Keratinocyte (primary cell): ENCODE measurements around the gene TXN2. TPM values are rescaled to one million over a fixed set of nuclear protein-coding genes. Genes with fewer than 3 reads are reported as not detected.
A peak's percentile ranks its signal among the peaks of the same experiment; 100 is the strongest.

ENCODE experiments used
- DNase-seq: peaks from one replicate; pipeline ENCODE4 v3.0.0-alpha.2; 2011; ENCODE audit warnings: low read depth, missing footprints, low spot score
- FAIRE-seq: peaks from 2 replicates; lab custom pipeline; 2011; peaks lifted over from hg19 to GRCh38; lab: Jason Lieb, UNC
- H2AFZ ChIP-seq: 2 replicates; pipeline ENCODE4 v1.6.0; 2012; ENCODE audit warnings: low read length, control low read depth, inconsistent platforms; ENCODE audit not compliant: control insufficient read depth
- H3K27ac ChIP-seq: 2 replicates; pipeline ENCODE4 v1.5.1; 2011; ENCODE audit warnings: low read length; ENCODE audit not compliant: control insufficient read depth, insufficient read depth
- H3K27me3 ChIP-seq: 3 replicates; pipeline ENCODE4 v1.6.0; 2011; ENCODE audit warnings: low read length; ENCODE audit not compliant: control insufficient read depth, insufficient read depth; ENCODE audit errors: extremely low read depth
- H3K36me3 ChIP-seq, 2 experiments: 2 replicates in 1 of 2; 3 replicates in 1 of 2; pipeline ENCODE4 v1.5.1; 2011; ENCODE audit warnings: low read length in 2 of 2, mild to moderate bottlenecking in 1 of 2; ENCODE audit not compliant: control insufficient read depth in 2 of 2, insufficient read depth in 2 of 2; ENCODE audit errors: extremely low read depth in 1 of 2
- H3K4me1 ChIP-seq: 3 replicates; pipeline ENCODE4 v1.5.1; 2011; ENCODE audit warnings: low read length; ENCODE audit not compliant: control insufficient read depth, insufficient read depth; ENCODE audit errors: extremely low read depth
- H3K4me2 ChIP-seq: 3 replicates; pipeline ENCODE4 v1.6.0; 2011; ENCODE audit warnings: low read depth, low read length; ENCODE audit not compliant: control insufficient read depth, insufficient read depth; ENCODE audit errors: extremely low read depth
- H3K4me3 ChIP-seq, 3 experiments: fragments of 200-600 bp in 1 of 3; sonication (generic) in 1 of 3; 2 replicates in 2 of 3; 3 replicates in 1 of 3; pipeline ENCODE4 v1.5.1; 2011 to 2016; ENCODE audit warnings: low read length in 3 of 3, mild to moderate bottlenecking in 3 of 3, control low read depth in 2 of 3, inconsistent platforms in 1 of 3, low read depth in 1 of 3, mixed read lengths in 1 of 3, mixed run types in 1 of 3, moderate library complexity in 1 of 3; ENCODE audit not compliant: control insufficient read depth in 2 of 3, insufficient read depth in 2 of 3; ENCODE audit errors: extremely low read depth in 1 of 3
- H3K79me2 ChIP-seq: 2 replicates; pipeline ENCODE4 v1.6.0; 2012; ENCODE audit warnings: low read length; ENCODE audit not compliant: control insufficient read depth, insufficient read depth
- H3K9ac ChIP-seq: 3 replicates; pipeline ENCODE4 v1.6.0; 2011; ENCODE audit warnings: low read length; ENCODE audit not compliant: control insufficient read depth, insufficient read depth; ENCODE audit errors: extremely low read depth
- H3K9me1 ChIP-seq: 3 replicates; pipeline ENCODE4 v1.6.0; 2011; ENCODE audit warnings: low read length; ENCODE audit not compliant: control insufficient read depth, insufficient read depth; ENCODE audit errors: extremely low read depth
- H3K9me3 ChIP-seq: 2 replicates; pipeline ENCODE4 v1.5.1; 2012; ENCODE audit warnings: low read depth, low read length; ENCODE audit not compliant: control insufficient read depth
- H4K20me1 ChIP-seq: 3 replicates; pipeline ENCODE4 v1.6.0; 2011; ENCODE audit warnings: low read length; ENCODE audit not compliant: control insufficient read depth, insufficient read depth; ENCODE audit errors: extremely low read depth
- EZH2 ChIP-seq: IDR thresholded peaks from one replicate; pipeline ENCODE4 v1.6.1; 2012; ENCODE audit warnings: inconsistent platforms, mild to moderate bottlenecking, low read length, moderate library complexity
- dilution Hi-C: fragments of 300-500 bp; cut with MboI; formaldehyde crosslinking; loops from one replicate; pipeline ENCODE4 v1.7.0; 2020; ENCODE audit warnings: low sequenced_read_pairs; ENCODE audit not compliant: extremely low pct_ligation_motif_present
- polyA plus RNA-seq, 5 experiments: library from polyadenylated mRNA; depleted of rRNA in 3 of 5; stranded (reverse) in 3 of 5; stranded (forward) in 1 of 5; unstranded in 1 of 5; fragments of >200 nt; gene quantifications; 1 replicate in 1 of 5; 2 replicates in 3 of 5; 3 replicates in 1 of 5; pipeline versions ENCODE4 v1.2.1 to v1.2.3, GENCODE V29; 2011 to 2012; ENCODE audit warnings: missing spikeins in 2 of 5, low read depth in 1 of 5, low replicate concordance in 1 of 5
- TF ChIP-seq, protein P1 (sequence below), 3 experiments: IDR thresholded peaks in 1 of 3; conservative IDR thresholded peaks in 1 of 3; optimal IDR thresholded peaks in 1 of 3; 2 replicates in 2 of 3; 3 replicates in 1 of 3; pipeline versions ENCODE3 to v1.5.1; 2011; ENCODE audit warnings: low read length in 3 of 3, mild to moderate bottlenecking in 3 of 3, moderate library complexity in 2 of 3, control low read depth in 1 of 3, inconsistent platforms in 1 of 3; ENCODE audit not compliant: insufficient read depth in 2 of 3; ENCODE audit errors: extremely low read depth in 1 of 3

TXN2 gene
- polyA plus RNA-seq, 1 donor (not counting 4 experiments of a cell fraction or from before 2014, with no cell fraction given) = 95.9 TPM

DNA sequence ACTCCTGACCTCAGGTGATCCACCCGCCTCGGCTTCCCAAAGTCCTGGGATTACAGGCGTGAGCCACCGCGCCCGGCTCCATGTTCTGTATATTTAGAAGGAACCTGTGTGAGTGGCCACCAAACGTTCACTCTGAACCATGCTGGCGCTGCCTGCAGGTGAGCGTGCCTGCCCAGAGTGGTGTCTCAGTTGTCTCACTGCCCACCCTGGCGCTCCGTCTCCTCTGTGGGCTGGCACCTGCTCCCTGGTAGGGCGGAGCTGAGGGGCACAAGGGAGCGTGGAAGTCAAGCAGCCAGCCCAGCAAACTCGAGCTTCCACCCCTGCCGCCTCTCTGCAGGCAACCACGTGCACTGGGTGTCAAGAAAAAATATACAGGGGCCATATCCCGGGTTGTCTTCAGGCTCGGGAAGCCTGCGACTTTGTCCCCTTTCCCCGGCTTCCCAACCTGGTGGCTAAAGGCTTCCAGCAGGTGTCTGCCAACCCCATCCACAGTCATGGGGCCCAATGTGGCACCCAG, 16.7 kb downstream of the TXN2 start:
- H4K20me1 ChIP-seq = no peaks in the 10 kb centered on the region
- H3K9me1 ChIP-seq = peaks cover 4% of the 10 kb centered on the region
- peak overlapping the region in 1 of 3 experiments; percentile 1 for H3K4me3 ChIP-seq
- H3K4me2 ChIP-seq = peak overlapping the region; percentile 28
- H3K9me3 ChIP-seq = no peaks in the 10 kb centered on the region
- peak overlapping the region; percentile 63 for H3K27ac ChIP-seq
- H2AFZ ChIP-seq = no peak overlapping the region
- peaks cover 60% of the 10 kb centered on the region for H3K4me1 ChIP-seq
- no peaks in the 10 kb centered on the region for H3K36me3 ChIP-seq
- dilution Hi-C loops = no loop called here
- DNase-seq (no peak), FAIRE-seq (no peak)
- peak overlapping the region; percentile 59 for H3K9ac ChIP-seq
- H3K27me3 ChIP-seq = no peaks in the 10 kb centered on the region
- H3K79me2 ChIP-seq = peaks cover 12% of the 10 kb centered on the region
- TF ChIP-seq EZH2 = no peak
- TF ChIP-seq, protein P1, sequence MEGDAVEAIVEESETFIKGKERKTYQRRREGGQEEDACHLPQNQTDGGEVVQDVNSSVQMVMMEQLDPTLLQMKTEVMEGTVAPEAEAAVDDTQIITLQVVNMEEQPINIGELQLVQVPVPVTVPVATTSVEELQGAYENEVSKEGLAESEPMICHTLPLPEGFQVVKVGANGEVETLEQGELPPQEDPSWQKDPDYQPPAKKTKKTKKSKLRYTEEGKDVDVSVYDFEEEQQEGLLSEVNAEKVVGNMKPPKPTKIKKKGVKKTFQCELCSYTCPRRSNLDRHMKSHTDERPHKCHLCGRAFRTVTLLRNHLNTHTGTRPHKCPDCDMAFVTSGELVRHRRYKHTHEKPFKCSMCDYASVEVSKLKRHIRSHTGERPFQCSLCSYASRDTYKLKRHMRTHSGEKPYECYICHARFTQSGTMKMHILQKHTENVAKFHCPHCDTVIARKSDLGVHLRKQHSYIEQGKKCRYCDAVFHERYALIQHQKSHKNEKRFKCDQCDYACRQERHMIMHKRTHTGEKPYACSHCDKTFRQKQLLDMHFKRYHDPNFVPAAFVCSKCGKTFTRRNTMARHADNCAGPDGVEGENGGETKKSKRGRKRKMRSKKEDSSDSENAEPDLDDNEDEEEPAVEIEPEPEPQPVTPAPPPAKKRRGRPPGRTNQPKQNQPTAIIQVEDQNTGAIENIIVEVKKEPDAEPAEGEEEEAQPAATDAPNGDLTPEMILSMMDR (optimal IDR thresholded peaks at IDR 0.05 in 1 of 3, IDR thresholded peaks at IDR 0.05 in 1 of 3, conservative IDR thresholded peaks at IDR 0.05 in 1 of 3; ENCODE audit: extremely low read depth in 1 of 3, insufficient read depth in 2 of 3, low read length in 3 of 3) = no peak

DNA sequence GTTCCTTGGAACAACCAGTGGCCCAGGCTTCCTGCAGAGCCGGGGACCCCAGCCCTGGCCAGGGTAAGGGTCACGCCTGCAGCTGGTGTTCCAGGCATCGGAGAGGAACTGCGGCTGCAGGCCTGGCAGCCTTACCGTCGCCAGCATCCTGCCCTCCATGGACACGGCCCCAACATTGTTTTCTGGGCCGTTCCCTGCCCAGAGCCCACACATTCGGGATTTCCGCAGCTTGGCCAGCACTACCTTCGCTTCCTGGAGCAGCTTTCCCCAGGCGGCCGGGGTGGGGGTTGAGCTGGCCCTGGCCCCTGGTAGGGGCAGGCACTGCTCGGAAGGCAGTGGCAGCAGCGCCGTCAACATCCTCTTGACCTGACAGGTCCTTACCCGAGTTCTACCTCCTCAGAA, 17.7 kb downstream of the TXN2 start:
- Histone ChIP-seq H3K27ac (no peak overlapping the region), H3K9me3 (no peaks in the 10 kb centered on the region), H3K9ac (no peak overlapping the region), H3K4me1 (peaks cover 52% of the 10 kb centered on the region), H3K27me3 (no peaks in the 10 kb centered on the region), H3K4me3 (no peak overlapping the region), H3K9me1 (peaks cover 4% of the 10 kb centered on the region), H3K36me3 (no peaks in the 10 kb centered on the region), H2AFZ (no peak overlapping the region), H4K20me1 (no peaks in the 10 kb centered on the region), H3K4me2 (no peak overlapping the region), H3K79me2 (peaks cover 5% of the 10 kb centered on the region)
- TF ChIP-seq EZH2 = no peak
- TF ChIP-seq, protein P1 (optimal IDR thresholded peaks at IDR 0.05 in 1 of 3, IDR thresholded peaks at IDR 0.05 in 1 of 3, conservative IDR thresholded peaks at IDR 0.05 in 1 of 3; ENCODE audit: extremely low read depth in 1 of 3, insufficient read depth in 2 of 3, low read length in 3 of 3) = no peak
- dilution Hi-C loops = no loop called here
- DNase-seq = no peak
- no peak for FAIRE-seq
